ENCODE measurements around the gene AHI1. TPM values are rescaled to one million over a fixed set of nuclear protein-coding genes. Genes with fewer than 3 reads are reported as not detected.

AHI1 gene
- 10 to 100 TPM; 32.0 to 41.2 TPM for total RNA-seq
- long read RNA-seq, donor 1, partial matches to known transcripts = 4 of 8 reads
- long read RNA-seq, donor 1, other reads (novel, unspliced or antisense) = 4 of 8 reads
- long read RNA-seq, donor 2, partial matches to known transcripts = 17 of 25 reads
- long read RNA-seq, donor 2, other reads (novel, unspliced or antisense) = 7 of 25 reads

DNA sequence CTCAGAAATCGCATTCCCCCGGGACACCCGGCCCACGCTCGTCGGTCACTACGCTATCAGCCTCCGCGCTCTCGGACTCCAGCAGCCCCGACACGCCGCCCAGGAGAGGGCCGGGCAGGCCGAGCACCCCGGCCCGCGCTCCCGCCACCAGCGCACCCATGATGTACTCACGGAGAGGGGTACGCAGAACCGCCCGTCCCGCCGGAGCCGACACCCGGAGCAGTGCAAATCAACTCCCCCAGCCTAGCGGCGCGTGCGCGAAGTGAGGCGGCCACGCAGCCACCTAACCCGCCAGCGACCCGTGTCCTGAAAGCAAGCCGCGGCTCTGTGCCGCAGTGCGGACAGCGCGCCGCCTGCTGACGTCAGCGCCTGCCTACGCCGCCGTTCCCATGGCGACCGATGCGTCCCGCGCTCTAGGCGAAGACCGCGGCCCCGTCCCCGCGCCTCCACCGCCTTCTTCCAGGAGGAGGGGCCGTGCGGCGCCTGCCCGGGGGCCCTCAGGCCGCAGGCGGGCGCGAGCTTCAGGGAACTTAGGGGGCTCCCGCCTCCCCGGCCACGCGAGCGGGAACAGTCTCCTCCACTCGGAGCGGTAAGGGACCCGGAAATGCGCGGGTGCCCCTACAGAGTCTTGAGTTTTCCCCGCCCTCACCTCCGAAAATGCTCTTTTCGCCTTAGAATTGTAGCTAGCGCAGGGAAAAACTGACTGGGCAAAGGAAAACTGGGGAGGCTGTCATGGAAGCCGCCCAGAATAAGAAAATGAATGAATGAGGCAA, at the start of gene AHI1:
Gene AHI1 (minus strand): TSS at position 329 of the 773 bp plus-strand sequence. CDS start 5,503 bp downstream, outside the sequence.
- peak; percentile 97 for DNase-seq (ENCODE audit: low spot score)
- intact Hi-C loops (cut with DNase I) = no loop called here

DNA sequence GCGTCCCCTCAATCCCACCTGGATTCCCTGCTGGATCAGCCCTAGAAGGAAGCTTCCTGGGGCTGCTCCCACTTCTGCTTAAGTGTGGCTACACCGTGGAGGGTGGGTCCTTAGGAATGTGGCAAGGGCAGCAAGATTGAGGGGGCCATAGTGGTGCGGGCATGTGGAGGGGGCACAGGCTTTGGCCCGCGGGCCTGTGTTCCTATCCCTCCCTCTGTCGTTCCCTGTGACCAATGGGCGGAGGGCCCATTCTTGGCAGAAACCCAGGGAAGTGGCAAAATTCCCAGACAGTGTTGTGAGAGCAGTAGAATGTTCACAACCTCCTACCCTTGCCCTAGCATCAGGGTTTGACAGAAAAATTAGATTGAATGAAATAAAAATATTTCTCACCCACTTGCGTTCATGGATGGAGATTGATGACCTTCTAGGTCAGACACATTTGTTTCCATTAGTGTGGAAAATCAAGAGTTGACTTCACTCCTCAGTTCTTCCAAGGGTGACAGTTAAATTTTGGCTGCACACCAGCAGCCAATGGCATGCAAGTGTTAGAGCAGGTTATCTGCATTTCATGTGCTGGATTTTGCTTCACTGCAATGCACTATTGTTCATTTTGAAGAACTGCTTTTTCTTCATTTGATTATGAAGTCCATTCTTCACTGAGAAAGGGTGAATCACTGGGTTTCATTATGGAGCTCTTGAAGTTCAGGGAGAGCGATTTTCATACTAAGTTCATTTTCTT, 49.3 kb upstream of the AHI1 start:
- intact Hi-C loops (cut with DNase I) = loop anchor here in 1 of 2 donors (10.0 kb wide), 1 partner anchor 388 kb away; no protein-coding TSS in a partner anchor
- DNase-seq (ENCODE audit: low spot score) = peak; percentile 66

DNA sequence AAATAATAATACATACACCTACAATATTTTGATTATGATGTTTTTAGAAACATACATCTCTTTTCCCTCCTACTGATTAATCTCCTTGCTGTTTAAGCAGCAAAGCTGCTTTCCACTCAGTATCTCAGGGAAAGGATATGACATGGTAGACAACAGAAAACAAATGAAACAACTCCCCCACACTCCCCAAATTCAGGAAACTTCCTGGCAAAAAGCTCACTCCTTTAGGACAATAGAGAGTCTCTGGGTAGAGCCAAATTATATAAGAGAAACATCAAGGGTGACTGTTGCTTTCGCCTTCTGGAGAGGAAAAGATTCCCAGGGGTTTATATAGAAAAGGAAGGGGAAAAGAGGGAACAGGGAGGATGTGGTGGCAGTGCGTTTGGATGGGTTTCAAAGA, 48.7 kb upstream of the AHI1 start:
- no peak for DNase-seq (ENCODE audit: low spot score)
- intact Hi-C loops (cut with DNase I) = loop anchor here in 1 of 2 donors (10.0 kb wide), 1 partner anchor 389 kb away; no protein-coding TSS in a partner anchor

DNA sequence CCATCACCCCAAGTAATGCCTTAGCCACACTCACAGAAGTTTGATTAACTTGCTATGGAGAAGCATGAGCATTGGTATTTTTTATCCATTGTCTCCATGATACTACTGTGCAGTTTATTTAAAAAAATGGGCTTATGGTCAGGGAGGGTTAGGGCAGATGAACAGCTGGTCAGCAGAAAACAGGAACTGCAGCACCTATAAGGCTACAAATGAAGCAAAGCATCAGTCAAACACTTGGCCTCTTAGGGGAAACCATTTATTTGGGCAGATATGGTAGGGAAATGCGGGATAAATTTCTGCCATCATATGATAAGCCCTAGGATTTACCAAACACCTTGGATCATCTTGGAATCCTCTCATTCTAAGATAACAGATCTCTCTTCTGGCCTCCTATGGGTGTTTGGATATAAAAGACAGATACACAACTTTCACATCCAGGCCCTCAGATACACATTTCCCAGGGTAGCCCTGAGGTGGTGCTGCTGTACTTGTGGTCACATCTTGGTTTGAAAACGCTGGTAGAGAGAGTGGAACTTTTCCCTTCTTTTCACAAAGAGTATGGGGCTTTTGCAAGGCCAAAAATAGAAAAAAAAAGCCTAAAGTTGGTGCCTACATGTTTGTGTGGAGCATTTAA, 42.8 kb upstream of the AHI1 start:
- intact Hi-C loops (cut with DNase I) = loop anchor here in 1 of 2 donors (10.0 kb wide), 1 partner anchor 394 kb away; no protein-coding TSS in a partner anchor
- no peak for DNase-seq (ENCODE audit: low spot score)

DNA sequence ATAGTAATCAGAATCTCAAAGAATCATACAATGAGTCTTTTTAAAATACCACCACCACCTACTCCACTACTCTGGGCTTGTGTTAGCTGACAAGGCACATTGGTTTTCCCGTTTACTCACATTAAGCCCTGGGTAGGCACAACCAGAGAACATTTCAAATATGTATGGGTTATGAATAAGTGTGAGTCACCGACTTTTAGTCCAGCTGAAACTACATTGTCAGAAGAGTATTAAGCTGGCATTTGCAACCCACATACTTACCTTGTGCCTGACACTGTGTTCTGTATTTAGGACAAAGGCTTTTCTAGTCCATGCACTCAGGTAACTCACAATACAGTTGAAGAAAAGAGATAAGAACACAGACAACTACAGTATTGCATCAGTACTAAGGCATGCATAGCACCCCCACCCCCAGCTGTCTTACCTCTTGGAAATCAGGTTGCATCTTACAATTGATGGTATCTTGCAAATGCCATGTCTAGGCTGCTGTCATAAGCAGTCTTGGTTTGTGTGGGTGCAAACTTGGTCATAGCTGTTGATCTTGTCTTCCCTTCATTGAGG, 40.3 kb upstream of the AHI1 start:
- intact Hi-C loops (cut with DNase I) = loop anchor here (5.0 to 10.0 kb wide), 2 partner anchors 687 to 689 kb away; no protein-coding TSS in a partner anchor
- no peak for DNase-seq (ENCODE audit: low spot score)

DNA sequence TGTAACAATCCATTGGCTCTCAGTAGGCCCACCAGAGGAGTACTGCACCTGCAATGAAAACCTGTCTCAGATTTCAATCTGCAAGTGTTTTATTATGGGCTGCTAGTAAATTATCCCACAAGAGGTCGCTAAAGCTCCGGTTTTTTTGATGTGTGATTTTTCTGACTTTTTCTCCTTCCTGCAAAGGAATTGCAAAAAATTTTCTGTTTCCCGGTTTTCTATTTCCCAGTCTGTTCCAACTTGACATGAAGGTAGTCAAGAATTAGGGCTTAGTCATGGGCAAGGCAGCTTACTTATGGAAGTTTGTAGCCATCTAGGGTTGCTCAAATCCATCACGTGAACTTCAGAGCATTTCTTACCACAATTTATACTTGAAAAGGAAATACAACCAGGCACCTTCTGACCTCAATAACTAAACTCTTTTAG, 38.5 kb upstream of the AHI1 start:
- intact Hi-C loops (cut with DNase I) = loop anchor here (5.0 to 10.0 kb wide), 2 partner anchors 689 to 691 kb away; no protein-coding TSS in a partner anchor
- no peak for DNase-seq (ENCODE audit: low spot score)

DNA sequence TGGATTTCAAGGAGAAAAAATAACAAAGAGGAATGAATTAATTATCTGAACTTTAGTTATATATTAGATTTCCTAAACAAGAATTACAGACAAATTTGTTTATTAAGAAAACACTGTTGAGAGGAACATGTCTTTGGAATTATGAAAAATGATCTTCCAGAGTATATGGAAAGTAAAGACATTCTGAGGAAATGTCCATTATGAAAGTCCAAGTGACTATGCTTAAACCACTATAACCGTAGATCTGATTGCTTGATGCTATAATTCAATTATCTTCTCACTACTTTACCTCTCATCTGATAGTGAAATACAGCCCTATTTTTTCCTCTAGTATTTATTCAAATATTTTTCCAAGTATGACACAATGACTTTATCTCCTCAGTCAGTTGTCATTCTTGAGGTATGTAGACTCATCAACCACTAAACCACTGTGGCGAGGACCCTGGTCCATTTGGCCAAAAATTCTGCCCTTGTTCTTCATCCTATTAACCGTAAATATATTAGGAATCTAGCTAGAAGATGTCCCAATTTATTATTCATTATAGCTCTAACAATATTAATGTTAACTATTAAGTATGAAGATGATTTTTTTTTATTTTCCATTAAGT, 37.3 kb upstream of the AHI1 start:
- DNase-seq (ENCODE audit: low spot score) = no peak
- intact Hi-C loops (cut with DNase I) = loop anchor here (5.0 to 10.0 kb wide), 2 partner anchors 690 to 692 kb away; no protein-coding TSS in a partner anchor

DNA sequence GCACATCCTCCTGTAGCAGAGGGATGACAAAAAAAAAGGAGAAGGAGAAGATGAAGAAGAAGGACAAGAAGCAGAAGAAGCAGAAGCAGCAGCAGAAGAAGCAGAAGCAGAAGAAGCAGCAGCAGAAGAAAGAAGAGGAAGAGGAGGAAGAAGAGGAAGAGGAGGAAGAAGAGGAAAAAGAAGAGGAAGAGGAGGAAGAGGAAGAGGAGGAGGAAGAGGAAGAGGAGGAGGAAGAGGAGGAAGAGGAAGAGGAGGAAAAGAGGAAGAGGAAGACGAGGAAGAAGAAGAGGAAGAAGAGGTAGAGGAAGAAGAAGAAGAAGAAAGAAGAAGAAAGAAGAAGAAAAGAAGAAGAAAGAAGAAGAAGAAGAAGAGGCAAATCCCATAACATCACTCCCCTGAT, 35.0 kb upstream of the AHI1 start:
- DNase-seq (ENCODE audit: low spot score) = no peak
- intact Hi-C loops (cut with DNase I) = loop anchor here in 1 of 2 donors (10.0 kb wide), 1 partner anchor 692 kb away; no protein-coding TSS in a partner anchor

DNA sequence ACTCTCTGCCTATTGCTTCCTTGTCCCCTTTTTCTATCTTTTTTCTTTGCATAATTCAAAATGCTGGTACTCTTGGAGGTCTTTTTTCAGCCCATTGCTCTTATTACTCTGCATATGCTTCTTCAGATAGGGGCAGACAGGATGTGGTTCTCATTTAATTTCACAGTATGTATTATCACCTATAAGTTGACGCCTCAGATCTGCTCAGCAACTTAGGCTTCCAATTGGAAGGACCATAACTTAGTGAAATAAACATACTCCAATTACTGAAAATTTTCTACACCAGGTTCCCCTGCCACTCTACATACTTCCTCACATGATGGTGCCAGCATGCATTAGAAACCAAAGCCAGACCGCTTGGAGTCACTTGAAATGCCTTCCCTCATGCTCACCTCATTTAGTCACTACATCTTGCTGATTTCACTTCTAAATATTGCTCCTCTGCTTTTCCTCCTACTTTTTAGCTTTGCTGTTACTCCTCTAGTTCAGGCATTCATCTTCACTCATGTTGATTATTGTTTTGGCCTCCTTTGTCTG, 34.5 kb upstream of the AHI1 start:
- no peak for DNase-seq (ENCODE audit: low spot score)
- intact Hi-C loops (cut with DNase I) = loop anchor here in 1 of 2 donors (10.0 kb wide), 1 partner anchor 693 kb away; no protein-coding TSS in a partner anchor

DNA sequence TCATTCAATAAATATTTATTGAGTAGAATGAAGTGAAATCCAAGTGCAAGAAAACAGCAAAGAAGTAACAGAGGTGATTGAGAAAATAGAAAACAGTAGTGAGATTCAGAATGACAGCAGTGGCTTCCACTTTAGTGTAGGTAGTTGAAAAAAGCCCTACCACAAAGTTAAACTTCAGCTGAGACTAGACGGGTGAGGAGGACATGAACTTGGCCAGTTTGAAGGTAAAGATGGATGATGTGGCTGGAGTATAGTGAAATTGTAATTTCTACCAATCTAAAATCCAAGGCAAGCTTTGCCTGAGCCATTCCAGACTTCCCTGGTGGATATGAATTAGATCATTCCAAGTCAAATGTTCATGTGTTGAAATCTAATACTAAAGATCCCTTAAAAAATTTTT, 32.6 kb upstream of the AHI1 start:
- no peak for DNase-seq (ENCODE audit: low spot score)
- intact Hi-C loops (cut with DNase I) = loop anchor here in 1 of 2 donors (10.0 kb wide), 1 partner anchor 695 kb away; no protein-coding TSS in a partner anchor

DNA sequence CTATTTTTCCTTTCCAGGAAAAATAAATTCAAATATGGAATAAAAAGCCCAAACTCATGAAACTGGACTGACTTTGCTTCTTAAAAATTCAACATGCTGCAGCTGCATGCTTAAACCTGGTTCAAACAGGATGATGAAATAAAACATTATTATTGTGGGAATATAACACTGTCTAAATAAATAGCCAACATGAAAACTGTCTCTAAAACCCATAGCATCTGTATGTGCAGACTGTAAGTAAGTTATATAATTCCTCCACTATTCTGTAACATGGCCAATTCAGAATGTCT, 30.4 kb upstream of the AHI1 start:
- intact Hi-C loops (cut with DNase I) = no loop called here
- no peak for DNase-seq (ENCODE audit: low spot score)

DNA sequence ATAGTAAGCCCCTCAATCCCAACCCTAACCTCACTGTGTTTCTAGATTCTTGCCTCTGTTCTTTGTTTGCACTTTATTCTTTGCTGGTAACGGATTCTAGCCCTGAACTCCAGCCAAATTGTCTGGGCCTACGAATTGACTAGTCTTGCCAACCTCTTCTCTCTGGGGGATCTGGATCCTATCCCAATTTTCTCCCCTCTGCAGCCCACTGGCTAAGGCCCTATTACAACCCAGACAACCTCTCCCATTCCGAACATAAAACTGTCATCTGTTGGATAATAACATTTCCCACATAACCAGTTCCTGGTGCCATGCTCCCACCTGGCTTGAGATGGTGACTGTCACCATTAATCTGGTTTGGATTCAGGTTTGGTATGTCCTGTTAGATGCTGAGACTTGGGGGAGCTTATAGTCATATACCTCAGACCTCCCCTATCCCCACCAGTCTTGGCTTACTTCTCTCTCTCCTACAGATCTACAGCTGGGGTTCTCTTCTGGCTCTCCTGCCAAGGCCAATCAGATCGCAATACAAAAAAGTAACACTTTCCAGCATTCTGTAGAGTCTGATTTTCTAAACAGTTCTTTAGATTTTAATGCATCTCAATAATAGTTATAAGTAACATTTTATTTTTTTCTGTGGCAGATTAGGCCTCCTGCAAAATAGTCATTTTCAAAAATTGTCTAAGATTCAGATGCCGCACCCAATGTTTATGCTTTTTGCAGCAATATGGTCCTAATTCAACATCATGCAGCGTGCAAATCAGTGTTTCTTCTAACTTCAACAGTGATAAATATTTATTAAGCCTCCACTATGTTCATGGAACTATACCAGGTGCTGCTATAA, 29.8 kb upstream of the AHI1 start:
- DNase-seq (ENCODE audit: low spot score) = no peak
- intact Hi-C loops (cut with DNase I) = no loop called here

DNA sequence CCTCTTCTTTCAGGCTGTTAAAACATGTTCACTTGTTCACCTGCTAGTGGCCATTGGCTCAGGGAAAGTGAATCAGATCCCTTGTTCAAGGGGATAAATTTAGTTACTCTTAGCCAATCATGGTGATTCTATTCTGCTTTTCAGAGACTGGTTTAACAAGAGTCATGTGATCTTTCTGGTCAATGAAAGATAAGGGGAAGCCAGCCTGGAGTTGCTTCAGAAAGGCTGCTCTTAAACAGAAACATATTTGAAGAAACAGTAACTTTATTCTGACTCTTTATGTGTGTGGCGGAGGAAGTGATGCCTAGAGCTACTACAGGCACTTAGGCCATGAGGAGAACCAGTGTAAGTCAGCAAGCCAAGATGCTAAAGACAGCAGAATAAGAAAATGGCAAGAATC, 28.1 kb upstream of the AHI1 start:
- DNase-seq (ENCODE audit: low spot score) = no peak
- intact Hi-C loops (cut with DNase I) = no loop called here

DNA sequence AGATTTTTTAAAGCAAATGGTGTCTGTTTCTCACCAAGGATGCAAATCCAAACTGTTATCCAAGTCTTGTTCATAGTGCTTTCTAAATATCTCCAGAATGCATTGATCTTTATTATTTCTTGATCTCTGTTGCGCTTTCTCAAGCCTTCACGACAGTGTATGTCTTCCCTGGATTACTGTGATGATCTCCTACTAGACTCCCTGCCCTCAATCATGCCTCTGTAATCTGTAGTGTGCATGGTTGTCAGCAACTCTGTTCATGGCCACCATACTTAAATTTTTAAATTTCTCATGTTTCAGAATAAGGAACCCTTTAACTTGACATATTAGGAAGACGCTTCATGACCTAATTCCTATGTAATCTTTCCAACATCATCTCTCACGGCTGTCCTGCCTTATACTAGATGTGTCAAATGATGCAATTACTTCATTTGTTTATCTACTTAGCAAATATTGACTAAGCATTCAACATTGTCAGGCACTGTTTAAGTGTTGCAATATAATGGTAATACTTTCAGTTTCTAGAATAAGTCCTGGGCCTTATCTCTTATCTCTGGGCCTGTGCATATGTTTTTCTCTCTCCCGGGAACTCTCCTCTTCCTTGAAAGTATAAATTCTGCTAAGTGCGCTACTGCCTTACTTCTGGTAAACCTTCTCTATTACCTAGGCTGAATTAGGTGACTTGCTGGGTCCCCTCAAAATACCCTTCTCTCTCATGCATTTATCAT, 25.6 kb upstream of the AHI1 start:
- DNase-seq (ENCODE audit: low spot score) = no peak
- intact Hi-C loops (cut with DNase I) = no loop called here

DNA sequence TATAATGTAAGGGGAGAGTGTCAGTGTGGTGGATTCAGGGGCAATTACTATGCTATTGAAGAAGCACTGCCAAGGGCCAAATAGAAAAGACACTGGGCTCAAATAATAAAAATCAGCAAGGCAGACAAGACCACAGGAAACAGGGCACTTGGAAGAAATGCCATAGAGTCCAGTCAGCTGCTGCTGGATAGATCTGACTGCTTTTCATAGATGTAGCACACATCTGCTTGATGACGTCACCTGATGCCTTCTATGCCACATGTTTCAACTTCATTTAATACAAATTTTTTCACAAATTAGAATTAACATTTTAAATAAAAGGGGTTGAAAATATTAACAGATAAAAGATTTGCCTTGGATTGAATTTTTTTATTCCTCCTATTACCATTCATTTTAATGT, 23.9 kb upstream of the AHI1 start:
- DNase-seq (ENCODE audit: low spot score) = no peak
- intact Hi-C loops (cut with DNase I) = no loop called here

DNA sequence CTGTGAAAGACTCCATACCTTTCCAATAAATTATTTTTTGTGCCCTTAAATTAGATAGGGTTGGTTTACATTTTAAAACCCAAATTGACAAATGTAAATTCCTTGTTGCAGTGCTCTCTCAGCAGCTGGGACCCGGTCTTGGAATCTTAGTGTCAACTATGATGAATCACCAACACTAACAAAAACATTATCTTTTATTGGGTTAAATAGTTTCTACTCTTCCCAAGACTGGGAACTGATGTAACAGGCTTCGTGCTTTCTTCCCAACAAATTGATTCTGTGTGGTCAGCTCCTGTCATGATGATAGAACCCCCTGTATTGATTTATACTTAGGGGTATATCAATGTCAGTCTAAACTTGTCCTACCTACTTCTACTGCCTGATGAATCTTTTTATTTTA, 23.2 kb upstream of the AHI1 start:
- no peak for DNase-seq (ENCODE audit: low spot score)
- intact Hi-C loops (cut with DNase I) = no loop called here

DNA sequence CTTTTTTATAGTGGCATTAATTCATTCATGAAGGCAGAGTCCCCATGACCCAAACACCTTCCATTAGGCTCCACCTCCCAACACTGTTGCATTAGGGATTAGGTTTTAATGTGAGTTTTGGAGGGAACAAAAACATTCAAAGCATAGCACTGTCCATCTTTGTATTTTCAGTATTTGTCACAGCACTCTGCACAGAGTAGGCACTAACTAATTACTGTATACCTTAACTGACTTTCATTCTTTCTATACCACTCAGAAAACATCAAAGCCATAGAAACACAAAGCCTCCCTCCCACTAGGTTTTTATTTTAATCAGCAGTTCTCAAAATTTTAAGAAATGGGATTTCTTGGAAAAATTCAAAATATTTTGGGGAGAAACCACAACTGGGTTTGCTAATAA, 21.8 kb upstream of the AHI1 start:
- DNase-seq (ENCODE audit: low spot score) = no peak
- intact Hi-C loops (cut with DNase I) = no loop called here

All from posterior vena cava (tissue), 2 donors.